CD8-positive, alpha-beta memory T cell (primary cell): Measurements from ENCODE around the gene ME3. TPM values are rescaled to one million over a fixed set of nuclear protein-coding genes. Genes with fewer than 3 reads are reported as not detected.

Source experiments
- CTCF ChIA-PET: fragments of 350-600 bp; sonication (Branson Sonifier 250); formaldehyde crosslinking; loops from one replicate; lab custom pipeline; 2021; ENCODE audit warnings: antibody characterized with exemption; lab: Charles Lee
- POLR2A ChIA-PET: fragments of 350-600 bp; sonication (Branson Sonifier 250); formaldehyde crosslinking; loops from one replicate; lab custom pipeline; 2021; ENCODE audit warnings: antibody characterized with exemption; lab: Charles Lee
- DNase-seq, 5 donors: peaks; one replicate each; pipeline versions ENCODE4 v3.0.0 to v3.0.0-alpha.2; 2020 to 2022; ENCODE audit warnings: mixed read lengths in 1 of 5
- H3K27ac ChIP-seq: one replicate; pipeline ENCODE4 v1.7.0; 2013; ENCODE audit warnings: low read depth, mild to moderate bottlenecking, low read length, moderate library complexity
- H3K27me3 ChIP-seq: 2 replicates; pipeline ENCODE4 v1.7.0; 2013; ENCODE audit warnings: low read length, mild to moderate bottlenecking; ENCODE audit not compliant: insufficient read depth, poor library complexity, severe bottlenecking
- H3K36me3 ChIP-seq: 2 replicates; pipeline ENCODE4 v1.7.0; 2013; ENCODE audit warnings: mild to moderate bottlenecking, low read length, moderate library complexity; ENCODE audit not compliant: insufficient read depth
- H3K4me1 ChIP-seq: 2 replicates; pipeline ENCODE4 v1.7.0; 2013; ENCODE audit warnings: mild to moderate bottlenecking, low read length, moderate library complexity; ENCODE audit not compliant: insufficient read depth
- H3K4me3 ChIP-seq: 2 replicates; pipeline ENCODE4 v1.7.0; 2013; ENCODE audit warnings: mild to moderate bottlenecking, low read length
- H3K9me3 ChIP-seq: 2 replicates; pipeline ENCODE4 v1.7.0; 2013; ENCODE audit warnings: mild to moderate bottlenecking, low read length
- H3K27ac Mint-ChIP-seq, 8 donors: one replicate each; pipeline ENCODE4 v1.8.0; 2020 to 2021; ENCODE audit warnings: mixed read lengths in 8 of 8, mild to moderate bottlenecking in 6 of 8, inconsistent platforms in 3 of 8, moderate library complexity in 3 of 8
- H3K27me3 Mint-ChIP-seq, 2 donors: one replicate each; pipeline ENCODE4 v1.8.0; 2020 to 2021; ENCODE audit warnings: mixed read lengths in 2 of 2, mild to moderate bottlenecking in 1 of 2, moderate library complexity in 1 of 2
- H3K36me3 Mint-ChIP-seq, 3 donors: one replicate each; pipeline ENCODE4 v1.8.0; 2020 to 2021; ENCODE audit warnings: mixed read lengths in 3 of 3, inconsistent platforms in 1 of 3, mild to moderate bottlenecking in 1 of 3
- H3K4me1 Mint-ChIP-seq, 3 donors: one replicate each; pipeline ENCODE4 v1.8.0; 2020 to 2021; ENCODE audit warnings: mixed read lengths in 3 of 3, inconsistent platforms in 1 of 3, mild to moderate bottlenecking in 1 of 3
- H3K4me3 Mint-ChIP-seq, 7 donors: one replicate each; pipeline ENCODE4 v1.8.0; 2020 to 2021; ENCODE audit warnings: mixed read lengths in 7 of 7, mild to moderate bottlenecking in 6 of 7, moderate library complexity in 4 of 7, inconsistent platforms in 2 of 7
- H3K9me3 Mint-ChIP-seq, 5 donors: one replicate each; pipeline ENCODE4 v1.8.0; 2020 to 2022; ENCODE audit warnings: mixed read lengths in 5 of 5, mild to moderate bottlenecking in 3 of 5, moderate library complexity in 2 of 5, inconsistent platforms in 1 of 5
- polyA plus RNA-seq: library from polyadenylated mRNA; unstranded; fragments of 300-500 nt; fragmentation: Illumina TruSeq; gene quantifications from one replicate; pipeline ENCODE4 v1.2.3, GENCODE V29; 2021
- total RNA-seq, 2 experiments: library from RNA; stranded (reverse); gene quantifications; one replicate each; pipeline ENCODE4 v1.2.3, GENCODE V29; 2021

ME3 gene
- total and polyA plus RNA-seq, 3 experiments from 2014 or later: 1.0 to 1.3 TPM; not detected in 1

GRCh38 chr11:86592659-86593451, 79.6 kb downstream of the ME3 start:
- Mint-ChIP-seq H3K36me3 (peaks cover 0 to 5% (median 0%) of the 10 kb centered on the region in 3 donors), H3K27me3 (peaks cover 0 to 6% of the 10 kb centered on the region in 2 donors), H3K4me3 (peak overlapping the region in 1 of 7 donors; percentile 50), H3K4me1 (peaks cover 10 to 14% (median 13%) of the 10 kb centered on the region in 3 donors), H3K9me3 (peaks cover 0 to 2% (median 0%) of the 10 kb centered on the region in 5 donors), H3K27ac (peak overlapping the region in 2 of 8 donors; percentile 49 to 57)
- POLR2A ChIA-PET: no interaction called here
- Histone ChIP-seq H3K36me3 (no peaks in the 10 kb centered on the region), H3K4me1 (peaks cover 12% of the 10 kb centered on the region), H3K4me3 (no peak overlapping the region), H3K27ac (no peak overlapping the region), H3K9me3 (no peaks in the 10 kb centered on the region), H3K27me3 (no peaks in the 10 kb centered on the region)
- CTCF ChIA-PET: interaction anchor here (1.5 kb wide), 1 partner anchor 16 kb away, joined by 5 read pairs; no protein-coding TSS in a partner anchor
- DNase-seq: peak; percentile 2 to 79 (median 36)

GRCh38 chr11:86592047-86592591, 80.3 kb downstream of the ME3 start:
- H3K9me3 ChIP-seq: no peaks in the 10 kb centered on the region
- H3K27ac ChIP-seq: no peak overlapping the region
- CTCF ChIA-PET: interaction anchor here (1.5 kb wide), 1 partner anchor 16 kb away, joined by 5 read pairs; no protein-coding TSS in a partner anchor
- no peak overlapping the region for H3K4me3 Mint-ChIP-seq
- no peak for DNase-seq
- no peak overlapping the region for H3K4me3 ChIP-seq
- POLR2A ChIA-PET: no interaction called here
- no peak overlapping the region for H3K27ac Mint-ChIP-seq
- peaks cover 12% of the 10 kb centered on the region for H3K4me1 ChIP-seq
- peaks cover 0 to 2% (median 0%) of the 10 kb centered on the region in 5 donors for H3K9me3 Mint-ChIP-seq
- peaks cover 0 to 5% of the 10 kb centered on the region in 2 donors for H3K27me3 Mint-ChIP-seq
- H3K36me3 Mint-ChIP-seq: peaks cover 0 to 5% (median 0%) of the 10 kb centered on the region in 3 donors
- H3K4me1 Mint-ChIP-seq: peaks cover 10 to 14% (median 13%) of the 10 kb centered on the region in 3 donors
- H3K36me3 ChIP-seq: no peaks in the 10 kb centered on the region
- H3K27me3 ChIP-seq: no peaks in the 10 kb centered on the region

GRCh38 chr11:86591631-86592030, 80.8 kb downstream of the ME3 start:
- peaks cover 0 to 2% (median 0%) of the 10 kb centered on the region in 3 donors for H3K36me3 Mint-ChIP-seq
- DNase-seq: no peak
- no peaks in the 10 kb centered on the region for H3K9me3 Mint-ChIP-seq
- H3K4me3 ChIP-seq: no peak overlapping the region
- ChIA-PET CTCF (no interaction called here), POLR2A (no interaction called here)
- H3K27ac Mint-ChIP-seq: peak overlapping the region in 1 of 8 donors; percentile 31
- H3K9me3 ChIP-seq: no peaks in the 10 kb centered on the region
- no peaks in the 10 kb centered on the region for H3K27me3 ChIP-seq
- peaks cover 0 to under 1% of the 10 kb centered on the region in 2 donors for H3K27me3 Mint-ChIP-seq
- H3K4me3 Mint-ChIP-seq: no peak overlapping the region
- H3K36me3 ChIP-seq: no peaks in the 10 kb centered on the region
- H3K27ac ChIP-seq: no peak overlapping the region
- peaks cover 10 to 14% (median 13%) of the 10 kb centered on the region in 3 donors for H3K4me1 Mint-ChIP-seq
- H3K4me1 ChIP-seq: peaks cover 12% of the 10 kb centered on the region

GRCh38 chr11:86589856-86590589, 82.4 kb downstream of the ME3 start:
- no peaks in the 10 kb centered on the region for H3K9me3 Mint-ChIP-seq
- H3K27ac Mint-ChIP-seq: peak overlapping the region in 2 of 8 donors; percentile 43
- CTCF ChIA-PET: no interaction called here

GRCh38 chr11:86589204-86589603, 83.2 kb downstream of the ME3 start:
- Histone ChIP-seq H3K27me3 (no peaks in the 10 kb centered on the region), H3K9me3 (no peaks in the 10 kb centered on the region), H3K4me1 (peaks cover 12% of the 10 kb centered on the region), H3K27ac (no peak overlapping the region), H3K36me3 (no peaks in the 10 kb centered on the region), H3K4me3 (no peak overlapping the region)
- H3K36me3 Mint-ChIP-seq: peaks cover 0 to 2% (median 0%) of the 10 kb centered on the region in 3 donors
- peaks cover 10 to 14% (median 13%) of the 10 kb centered on the region in 3 donors for H3K4me1 Mint-ChIP-seq
- CTCF ChIA-PET: no interaction called here
- H3K9me3 Mint-ChIP-seq: no peaks in the 10 kb centered on the region
- no peak overlapping the region for H3K27ac Mint-ChIP-seq
- H3K4me3 Mint-ChIP-seq: no peak overlapping the region
- DNase-seq: no peak
- H3K27me3 Mint-ChIP-seq: no peaks in the 10 kb centered on the region
- POLR2A ChIA-PET: no interaction called here

More at GRCh38 chr11:86589856-86590589, 82.4 kb downstream of the ME3 start:
- Histone ChIP-seq H3K9me3 (no peaks in the 10 kb centered on the region), H3K36me3 (no peaks in the 10 kb centered on the region), H3K4me3 (no peak overlapping the region), H3K4me1 (peaks cover 12% of the 10 kb centered on the region), H3K27ac (no peak overlapping the region), H3K27me3 (no peaks in the 10 kb centered on the region)
- peaks cover 0 to 2% (median 0%) of the 10 kb centered on the region in 3 donors for H3K36me3 Mint-ChIP-seq
- POLR2A ChIA-PET: no interaction called here
- peaks cover 10 to 14% (median 13%) of the 10 kb centered on the region in 3 donors for H3K4me1 Mint-ChIP-seq
- no peak for DNase-seq
- no peaks in the 10 kb centered on the region for H3K27me3 Mint-ChIP-seq
- no peak overlapping the region for H3K4me3 Mint-ChIP-seq

GRCh38 chr11:86588566-86589090, 83.8 kb downstream of the ME3 start:
- Histone ChIP-seq H3K4me1 (peaks cover 12% of the 10 kb centered on the region), H3K36me3 (no peaks in the 10 kb centered on the region), H3K4me3 (no peak overlapping the region), H3K27ac (no peak overlapping the region), H3K9me3 (no peaks in the 10 kb centered on the region), H3K27me3 (no peaks in the 10 kb centered on the region)
- DNase-seq: no peak
- peaks cover 10 to 14% (median 13%) of the 10 kb centered on the region in 3 donors for H3K4me1 Mint-ChIP-seq
- ChIA-PET POLR2A (no interaction called here), CTCF (no interaction called here)
- no peaks in the 10 kb centered on the region for H3K9me3 Mint-ChIP-seq
- no peak overlapping the region for H3K4me3 Mint-ChIP-seq
- no peak overlapping the region for H3K27ac Mint-ChIP-seq
- H3K27me3 Mint-ChIP-seq: no peaks in the 10 kb centered on the region
- peaks cover 0 to 2% (median 0%) of the 10 kb centered on the region in 3 donors for H3K36me3 Mint-ChIP-seq

GRCh38 chr11:86587264-86588193, 84.9 kb downstream of the ME3 start:
- Mint-ChIP-seq H3K9me3 (no peaks in the 10 kb centered on the region), H3K4me3 (no peak overlapping the region), H3K36me3 (peaks cover 0 to 2% (median 0%) of the 10 kb centered on the region in 3 donors), H3K4me1 (peaks cover 2 to 5% (median 5%) of the 10 kb centered on the region in 3 donors), H3K27me3 (no peaks in the 10 kb centered on the region), H3K27ac (no peak overlapping the region)
- no peak overlapping the region for H3K27ac ChIP-seq
- H3K36me3 ChIP-seq: no peaks in the 10 kb centered on the region
- peaks cover 3% of the 10 kb centered on the region for H3K4me1 ChIP-seq
- DNase-seq: no peak
- H3K4me3 ChIP-seq: no peak overlapping the region
- no peaks in the 10 kb centered on the region for H3K9me3 ChIP-seq
- POLR2A ChIA-PET: no interaction called here
- CTCF ChIA-PET: no interaction called here
- no peaks in the 10 kb centered on the region for H3K27me3 ChIP-seq
